SW480 (cell line): ENCODE results near the gene NOP56.

Experiments
- DNase-seq: peaks from one replicate; pipeline ENCODE4 v3.0.0-alpha.2; 2016; ENCODE audit warnings: low spot score

Gene NOP56

DNA sequence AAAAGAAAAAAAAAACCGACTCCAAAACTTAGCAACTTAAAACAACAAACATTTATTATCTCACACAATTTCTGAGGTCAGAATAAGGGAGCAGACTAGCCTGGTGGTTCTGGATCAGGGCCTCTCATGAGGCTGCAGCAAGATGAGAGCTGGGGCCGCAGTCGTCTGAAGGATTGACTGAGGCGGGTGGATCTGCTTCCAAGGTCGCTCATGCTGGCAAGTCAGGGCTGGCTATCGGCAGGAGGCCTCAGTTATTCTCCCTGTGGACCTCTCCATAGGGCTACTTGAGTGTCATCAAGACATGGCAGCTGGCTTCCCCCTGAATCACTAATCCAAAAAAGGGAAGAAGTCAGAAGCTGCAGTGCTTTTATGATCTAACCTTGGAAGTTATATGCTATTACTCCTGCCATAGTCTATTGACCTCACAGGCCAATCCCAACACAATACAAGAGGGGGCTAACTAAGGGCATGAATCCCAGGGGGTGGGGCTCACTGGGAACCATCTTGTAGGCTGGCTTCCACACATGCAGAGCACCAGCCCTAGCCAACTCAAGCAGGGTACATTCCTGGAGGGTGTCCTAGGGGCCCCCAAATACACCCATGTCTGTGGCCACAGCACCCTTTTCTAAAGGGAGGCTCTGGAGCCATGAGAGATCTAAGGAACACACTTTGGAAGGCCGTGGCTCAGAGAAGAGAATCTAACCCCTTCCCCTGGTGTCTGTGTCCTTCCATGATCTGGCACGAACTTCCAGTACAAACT, 51.5 kb downstream of the NOP56 start:
- no peak for DNase-seq

DNA sequence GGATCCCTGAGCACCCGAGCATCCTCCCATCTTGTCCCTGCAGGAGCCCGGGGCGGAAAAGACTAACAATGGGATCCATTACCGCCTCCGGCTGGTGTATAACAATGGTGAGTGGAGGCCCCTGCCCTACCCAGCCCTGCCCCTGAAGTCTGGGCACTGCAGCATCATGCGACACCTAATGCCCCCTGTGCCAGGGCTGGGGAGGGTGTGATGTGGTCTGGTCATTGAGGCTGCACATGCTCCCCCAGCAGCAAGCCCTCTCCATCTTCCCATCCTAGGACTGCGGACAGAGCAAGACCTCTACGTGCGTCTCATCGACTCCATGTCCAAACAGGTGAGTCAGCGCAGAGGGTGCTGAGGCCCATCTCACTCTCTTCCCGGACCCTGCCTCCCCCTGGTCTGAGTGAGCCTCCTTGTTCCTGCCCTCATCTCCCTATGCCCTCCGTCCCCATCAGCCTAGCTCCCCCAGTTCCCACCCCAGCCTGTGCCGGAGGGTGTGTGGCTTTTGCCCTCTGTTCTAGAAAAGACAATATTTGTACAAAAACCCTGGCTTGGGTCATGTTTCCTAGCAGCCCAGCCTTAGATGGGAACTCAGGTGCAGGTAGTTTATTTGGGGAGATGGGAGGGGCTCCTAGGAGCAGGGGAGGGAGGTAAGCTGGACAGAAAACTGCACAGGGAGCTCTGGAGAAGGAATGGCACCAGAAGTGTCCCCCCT, 53.7 kb downstream of the NOP56 start:
- no peak for DNase-seq

DNA sequence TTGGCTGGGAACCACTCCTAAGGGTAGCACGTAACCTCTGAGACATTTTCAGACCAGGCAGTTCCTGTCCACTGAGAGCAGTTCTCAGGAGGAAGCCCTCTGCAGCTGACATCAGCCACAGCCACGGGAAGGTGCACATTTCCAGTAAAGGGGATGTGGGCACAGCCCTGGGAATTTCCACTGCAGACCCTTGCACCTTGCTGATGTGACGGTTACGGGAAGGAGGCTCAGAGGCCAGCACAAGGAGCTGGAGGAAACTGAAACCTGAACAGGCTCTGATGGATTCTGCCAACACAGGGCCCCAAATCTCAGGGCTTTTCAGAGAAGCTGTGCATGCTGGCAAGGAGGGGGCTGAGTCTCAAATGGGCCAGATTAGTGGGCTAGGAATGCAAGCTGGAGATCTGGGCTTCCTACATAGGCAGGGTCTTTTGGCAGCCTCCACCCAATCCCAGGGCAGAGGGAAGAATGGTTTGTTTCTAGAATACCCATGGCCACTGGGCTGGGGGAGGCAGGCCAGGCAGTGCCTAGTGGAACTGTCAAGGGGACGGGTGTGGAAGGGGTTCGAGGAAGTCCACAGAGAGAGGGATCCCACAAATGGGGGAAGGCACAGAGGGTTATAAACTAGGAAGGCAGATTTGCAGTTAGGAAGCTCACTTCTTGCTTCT, 54.4 kb downstream of the NOP56 start:
- no peak for DNase-seq

DNA sequence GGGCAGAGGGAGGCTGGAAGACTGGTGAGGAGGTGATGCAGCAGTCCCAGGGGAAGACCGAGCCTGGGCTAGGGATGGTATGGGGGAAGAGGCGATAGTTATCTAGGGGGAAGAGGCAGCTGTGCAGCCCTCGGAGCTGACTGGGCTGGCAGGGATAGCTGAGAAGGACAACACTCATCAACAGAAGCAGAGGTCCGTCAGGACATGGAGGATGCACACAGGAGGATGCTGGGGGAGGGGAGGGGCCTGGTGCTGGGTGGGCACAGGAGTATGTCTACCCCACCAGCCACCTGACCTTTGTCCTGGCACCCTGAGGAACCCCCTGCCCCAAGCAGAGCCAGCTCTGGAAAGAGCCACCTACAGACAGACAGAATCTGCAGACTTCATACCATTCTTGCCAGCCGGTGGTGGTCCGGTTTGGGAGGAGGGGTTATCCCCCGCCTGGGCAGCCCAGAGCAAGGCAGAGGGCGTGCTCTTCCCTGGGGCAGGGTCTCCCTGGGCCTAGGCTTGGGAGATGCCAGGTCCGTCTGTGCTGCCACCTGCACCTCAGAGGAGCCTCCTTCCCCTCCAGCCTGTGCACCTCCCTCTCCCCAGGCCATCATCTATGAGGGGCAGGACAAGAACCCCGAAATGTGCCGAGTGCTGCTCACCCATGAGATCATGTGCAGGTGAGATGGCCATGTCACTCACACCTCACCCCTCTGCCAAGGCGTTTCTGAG, 55.1 kb downstream of the NOP56 start:
- DNase-seq, result no peak
